GM21360 (cell line): Measurements from ENCODE around the gene ZSCAN23.
"Not testable (repeated sequence)": the region's sequence is repeated elsewhere in the genome, so short reads cannot be mapped to it uniquely, and the experiment has no call there.

Experiments
- ATAC-seq: cut with Tn5 transposase; IDR thresholded peaks from one replicate; pipeline ENCODE4 v1.9.1; 2021; ENCODE audit warnings: mild to moderate bottlenecking, moderate library complexity; ENCODE audit not compliant: unreplicated experiment

ZSCAN23 gene

DNA sequence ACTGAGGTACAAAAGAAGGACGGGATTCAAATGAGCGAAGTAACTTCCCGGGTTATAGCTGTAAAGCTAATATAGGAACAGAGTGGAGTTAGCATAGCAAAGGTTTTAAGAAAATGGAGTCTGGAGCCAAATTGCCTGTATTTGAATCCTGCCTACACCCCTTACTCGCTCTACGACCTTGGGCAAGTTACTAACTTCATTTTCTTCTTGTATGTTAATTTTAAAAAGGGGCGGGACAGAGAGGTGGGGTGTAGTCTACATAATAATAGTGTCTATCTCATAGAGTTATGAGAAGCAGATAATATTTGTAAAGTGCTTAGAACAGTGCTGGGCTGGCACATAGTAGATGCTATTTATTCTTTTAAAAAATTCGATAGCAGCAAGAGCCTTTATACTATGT is 705 bp downstream of the ZSCAN23 start:
- ATAC-seq: no peak

DNA sequence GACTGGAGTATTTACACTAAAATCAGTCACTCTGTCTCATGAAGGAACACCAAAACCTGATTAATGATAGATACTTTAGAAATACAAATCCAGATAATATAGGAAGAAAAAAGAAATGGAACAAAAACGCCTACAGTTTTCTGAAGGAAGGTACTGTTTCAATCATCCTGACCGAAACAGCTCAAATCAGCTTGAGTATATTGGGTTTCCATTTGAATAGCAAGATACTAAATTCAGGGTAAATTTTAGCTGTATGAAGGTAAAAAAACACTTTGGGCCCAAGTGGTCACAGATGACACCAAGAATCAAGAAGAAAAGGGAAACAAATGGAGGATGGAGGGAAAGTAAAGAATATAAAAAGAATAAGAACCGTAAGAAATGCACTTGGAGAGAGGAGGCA is 6.9 kb downstream of the ZSCAN23 start:
- ATAC-seq: no peak

DNA sequence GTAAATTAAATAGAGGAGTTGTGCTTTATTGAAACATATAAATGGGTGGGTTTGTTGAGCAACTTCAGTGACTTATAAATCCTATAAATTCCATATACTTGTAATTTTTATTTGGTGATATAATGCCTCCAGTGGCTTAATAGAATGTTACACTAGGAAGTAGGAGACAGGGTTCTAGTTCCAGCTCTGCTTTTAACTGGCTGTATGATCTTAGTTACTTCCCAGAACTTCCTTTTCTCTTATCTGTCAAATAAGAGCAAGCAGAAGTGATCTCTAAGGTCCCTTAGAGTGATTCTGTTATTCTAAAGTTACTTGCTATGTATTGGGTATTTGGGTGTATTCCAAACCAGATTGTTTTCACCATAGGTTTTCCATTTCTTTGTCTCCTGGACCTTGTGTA is 10.2 kb downstream of the ZSCAN23 start:
- ATAC-seq: no peak

DNA sequence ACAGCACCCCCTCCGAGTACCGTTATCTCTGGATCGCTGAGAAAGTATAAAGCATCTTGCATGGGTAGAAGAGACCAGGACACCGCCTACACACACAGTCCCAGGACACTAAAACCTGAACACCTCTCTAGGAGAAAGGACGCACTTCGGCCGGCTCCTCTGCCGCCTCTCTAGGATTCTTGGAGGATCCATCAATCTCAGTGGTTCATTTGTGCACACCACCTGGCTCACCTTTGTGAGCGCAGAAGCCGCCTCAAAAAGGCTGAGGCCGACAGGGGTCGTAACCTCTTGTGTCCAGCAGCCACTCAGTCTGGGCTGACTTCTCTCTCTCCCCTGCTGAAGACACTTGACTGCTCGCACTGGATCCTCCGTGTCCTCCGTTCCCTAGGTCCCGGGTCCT is 13.5 kb downstream of the ZSCAN23 start:
- ATAC-seq: no peak

DNA sequence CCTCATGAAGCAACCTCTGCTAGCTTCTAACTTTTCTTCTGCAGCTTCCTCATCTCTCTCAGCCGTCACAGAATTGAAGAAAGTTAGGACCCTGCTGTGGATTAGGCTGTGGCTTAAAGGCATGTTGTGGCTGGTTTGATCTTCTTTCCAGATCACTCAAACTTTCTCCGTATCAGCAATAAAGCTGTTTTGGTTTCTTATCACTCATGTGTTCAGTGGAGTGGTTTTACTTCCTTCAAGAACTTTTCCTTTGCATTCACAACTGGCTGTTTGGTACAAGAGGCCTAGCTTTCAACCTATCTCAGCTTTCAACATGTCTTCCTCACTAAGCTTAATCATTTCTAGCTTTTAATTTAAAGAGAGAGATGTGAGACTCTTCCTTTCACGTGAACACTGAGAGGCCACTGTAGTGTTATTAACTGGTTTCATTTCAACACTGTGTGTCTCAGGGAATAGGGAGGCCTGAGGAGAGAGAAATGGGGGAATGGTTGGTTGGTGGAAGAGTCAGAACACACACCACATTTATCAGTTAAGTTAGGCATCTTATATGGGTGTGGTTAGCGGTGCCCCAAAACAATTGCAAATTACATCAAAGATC is 17.2 kb downstream of the ZSCAN23 start:
- ATAC-seq: no peak

DNA sequence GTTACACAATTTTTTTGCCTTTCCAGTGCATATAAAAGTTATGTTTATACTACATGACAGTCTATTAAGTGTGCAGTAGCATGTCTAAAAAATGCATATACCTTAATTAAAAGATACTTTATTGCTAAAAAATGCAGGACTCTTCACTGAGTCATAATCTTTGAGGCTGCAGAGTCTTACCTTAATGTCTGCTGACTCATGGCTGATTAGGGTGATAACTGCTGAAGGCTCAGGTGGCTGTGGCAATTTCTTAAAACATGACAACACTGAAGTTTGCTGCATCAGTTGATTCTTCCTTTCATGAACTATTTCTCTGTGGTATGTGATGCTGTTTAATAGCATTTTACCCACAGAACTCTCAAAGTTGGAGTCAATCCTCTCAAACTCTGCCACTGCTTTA is 19.1 kb downstream of the ZSCAN23 start:
- no peak for ATAC-seq

DNA sequence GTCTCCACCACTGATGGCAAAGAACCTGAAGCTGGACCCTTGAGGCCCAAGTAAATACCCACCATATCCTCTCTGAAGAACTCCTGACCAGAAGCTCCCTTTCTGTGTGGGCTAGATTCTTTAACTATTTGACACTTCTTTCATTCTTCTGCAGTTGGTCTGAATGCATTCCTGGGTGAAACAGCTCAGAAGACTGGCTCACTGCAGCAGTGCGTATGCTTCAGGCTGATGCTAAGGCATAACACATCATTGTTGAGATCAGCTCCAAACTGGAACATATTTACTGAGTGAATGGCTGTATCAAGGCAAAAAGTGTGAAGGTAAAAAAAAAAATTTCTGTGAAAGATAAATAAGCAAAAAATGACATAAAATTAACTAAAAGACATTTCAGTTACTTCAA is 19.7 kb downstream of the ZSCAN23 start:
- ATAC-seq: no peak

DNA sequence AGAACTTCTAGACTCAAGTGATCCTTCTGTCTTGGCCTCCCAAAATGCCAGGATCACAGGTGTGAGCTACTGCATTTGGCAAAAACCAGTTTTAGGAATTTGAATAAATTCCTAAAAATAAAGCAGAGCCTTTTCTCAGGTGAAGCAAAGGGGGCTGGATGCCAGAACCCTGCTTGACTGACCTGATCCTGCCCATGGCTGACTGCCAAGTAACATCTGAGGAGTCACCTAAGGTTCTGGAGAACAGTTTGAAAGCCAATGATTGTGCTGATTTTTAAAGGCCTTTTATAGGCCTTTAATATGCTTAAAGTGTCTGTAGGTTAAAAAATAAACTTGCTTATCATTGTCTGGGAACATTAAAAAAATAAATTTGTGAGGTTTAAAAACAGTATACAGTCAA is 29.6 kb downstream of the ZSCAN23 start:
- ATAC-seq: no peak

DNA sequence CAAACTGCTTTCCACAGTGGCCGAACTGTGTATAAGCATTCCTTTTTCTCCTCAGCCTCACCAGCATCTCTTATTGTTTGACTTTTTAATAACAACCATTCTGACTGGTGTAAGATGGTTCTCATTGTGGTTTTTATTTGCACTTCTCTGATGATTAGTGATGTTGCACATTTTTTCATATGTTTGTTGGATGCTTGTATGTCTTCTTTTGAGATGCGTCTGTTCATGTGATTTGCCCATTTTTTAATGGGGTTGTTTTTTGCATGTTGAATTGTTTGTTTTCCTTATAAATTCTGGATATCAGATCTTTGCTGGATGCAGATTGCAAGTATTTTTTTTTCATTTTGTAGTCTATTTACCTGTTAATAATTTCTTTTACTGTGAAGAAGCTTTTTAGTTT is 32.5 kb downstream of the ZSCAN23 start:
- ATAC-seq: no peak

DNA sequence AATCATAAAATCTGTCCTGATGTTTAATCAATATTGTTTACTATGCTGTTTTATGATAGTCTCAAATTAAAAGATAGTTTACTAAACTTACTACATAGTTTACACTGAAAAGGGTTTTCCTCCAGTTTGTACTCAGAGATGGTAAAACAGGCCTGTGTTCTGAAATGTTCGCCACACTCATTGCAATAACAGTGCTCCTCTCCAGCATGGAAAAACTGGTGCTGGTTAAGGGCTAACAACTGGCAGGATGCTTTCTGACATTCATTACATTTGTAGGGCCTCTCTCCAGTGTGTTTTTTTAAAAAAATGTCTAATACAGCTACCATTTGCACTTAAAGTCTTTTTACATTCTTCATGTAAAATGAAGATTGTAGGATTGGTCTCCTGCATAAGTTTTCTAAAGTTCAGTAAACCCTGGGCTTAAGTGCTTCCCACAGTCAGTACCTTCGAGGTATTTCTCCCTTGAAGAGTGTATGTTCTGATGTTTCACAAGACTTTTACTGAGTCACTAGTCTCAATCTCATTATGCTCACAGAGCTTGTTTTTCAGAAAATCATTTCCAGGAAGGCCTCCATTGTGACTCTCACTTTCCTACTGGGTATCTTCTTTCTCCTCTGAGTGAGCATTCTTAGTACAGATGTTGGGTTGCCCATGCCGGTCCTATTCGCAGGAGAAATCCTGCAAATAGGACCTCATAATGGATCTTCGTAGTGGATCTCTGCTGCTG is 35.1 kb downstream of the ZSCAN23 start:
- no peak for ATAC-seq

DNA sequence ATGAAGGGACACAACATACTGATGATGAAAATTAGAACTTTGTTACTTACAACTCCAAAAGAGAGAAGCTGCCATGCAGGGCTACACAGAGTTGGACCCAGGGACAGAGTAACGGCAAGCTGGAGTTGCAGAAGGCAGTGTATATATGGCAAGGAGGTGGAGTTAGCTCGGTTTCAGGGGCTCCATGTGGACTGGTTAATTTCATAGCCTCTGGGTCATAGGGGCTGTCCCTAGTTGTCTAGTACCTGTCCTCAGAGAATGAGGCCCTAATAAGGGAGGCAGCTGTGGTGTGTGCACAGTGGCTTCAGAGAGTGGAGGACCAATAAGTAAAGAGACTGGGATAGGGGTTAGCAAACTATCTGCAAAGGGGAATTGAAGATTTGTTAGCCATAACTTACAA is 35.9 kb downstream of the ZSCAN23 start:
- ATAC-seq: no peak

DNA sequence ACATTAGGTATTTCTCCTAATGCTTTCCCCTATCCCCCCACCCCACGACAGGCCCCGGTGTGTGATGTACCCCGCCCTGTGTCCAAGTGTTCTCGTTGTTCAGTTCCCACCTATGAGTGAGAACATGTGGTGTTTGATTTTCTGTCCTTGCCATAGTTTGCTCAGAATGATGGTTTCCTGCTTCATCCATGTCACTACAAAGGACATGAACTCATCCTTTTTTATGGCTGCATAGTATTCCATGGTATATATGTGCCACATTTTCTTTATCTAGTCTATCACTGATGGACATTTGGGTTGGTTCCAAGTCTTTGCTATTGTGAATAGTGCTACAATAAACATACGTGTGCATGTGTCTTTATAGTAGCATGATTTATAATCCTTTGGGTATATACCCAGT is 39.4 kb downstream of the ZSCAN23 start:
- not testable (repeated sequence) for ATAC-seq

DNA sequence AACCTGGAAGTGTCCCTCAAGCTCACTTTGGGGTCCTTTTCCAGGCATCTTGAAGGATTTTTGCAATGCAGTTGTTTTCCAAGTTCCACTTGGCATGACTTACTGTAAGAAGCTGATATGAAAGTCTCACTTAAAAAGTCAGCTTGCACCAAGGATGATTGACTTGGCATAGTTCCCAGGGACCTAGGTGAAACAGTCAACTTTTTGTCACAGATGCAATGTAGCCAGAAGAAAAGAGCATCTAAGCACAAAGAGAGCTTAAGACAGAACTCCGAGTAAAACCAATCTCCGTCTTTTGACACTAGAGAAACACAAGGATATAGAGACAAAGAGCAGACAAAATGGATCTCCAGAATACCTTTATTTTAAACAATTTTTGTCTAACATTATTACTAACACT is 41.1 kb downstream of the ZSCAN23 start:
- ATAC-seq: no peak

DNA sequence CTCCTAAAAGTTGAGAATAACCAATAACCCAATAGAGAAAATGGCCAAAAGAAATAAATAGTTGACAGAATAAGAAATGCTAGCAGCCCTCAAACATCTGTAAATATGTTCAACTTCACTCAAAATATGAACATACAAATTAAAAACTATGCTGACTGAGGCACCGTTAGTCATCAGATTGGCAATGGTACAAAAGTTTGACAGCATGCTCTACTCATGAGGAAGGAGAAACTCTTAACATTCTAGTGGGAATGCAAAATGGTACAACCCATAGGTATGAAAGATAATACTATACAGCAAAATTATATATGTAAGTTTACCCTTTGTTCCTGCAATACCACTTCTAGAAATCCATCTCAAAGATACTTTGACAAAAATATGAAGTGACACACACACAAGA is 42.1 kb downstream of the ZSCAN23 start:
- no peak for ATAC-seq

DNA sequence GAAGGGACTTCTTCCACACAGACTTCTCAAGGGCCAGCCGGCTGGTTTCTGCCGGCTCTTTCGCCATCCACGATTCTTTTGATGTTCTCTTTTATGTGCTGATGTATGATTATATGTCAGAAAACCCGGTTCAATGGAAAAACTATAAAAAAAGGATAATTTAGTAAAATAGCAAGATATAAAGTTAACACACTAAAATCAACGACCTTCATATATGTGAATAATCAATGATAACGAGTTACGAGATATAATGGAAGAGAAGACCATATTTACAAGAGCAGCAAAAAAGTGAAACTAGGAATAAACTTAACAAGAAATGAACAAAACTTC is 43.2 kb downstream of the ZSCAN23 start:
- ATAC-seq: no peak

DNA sequence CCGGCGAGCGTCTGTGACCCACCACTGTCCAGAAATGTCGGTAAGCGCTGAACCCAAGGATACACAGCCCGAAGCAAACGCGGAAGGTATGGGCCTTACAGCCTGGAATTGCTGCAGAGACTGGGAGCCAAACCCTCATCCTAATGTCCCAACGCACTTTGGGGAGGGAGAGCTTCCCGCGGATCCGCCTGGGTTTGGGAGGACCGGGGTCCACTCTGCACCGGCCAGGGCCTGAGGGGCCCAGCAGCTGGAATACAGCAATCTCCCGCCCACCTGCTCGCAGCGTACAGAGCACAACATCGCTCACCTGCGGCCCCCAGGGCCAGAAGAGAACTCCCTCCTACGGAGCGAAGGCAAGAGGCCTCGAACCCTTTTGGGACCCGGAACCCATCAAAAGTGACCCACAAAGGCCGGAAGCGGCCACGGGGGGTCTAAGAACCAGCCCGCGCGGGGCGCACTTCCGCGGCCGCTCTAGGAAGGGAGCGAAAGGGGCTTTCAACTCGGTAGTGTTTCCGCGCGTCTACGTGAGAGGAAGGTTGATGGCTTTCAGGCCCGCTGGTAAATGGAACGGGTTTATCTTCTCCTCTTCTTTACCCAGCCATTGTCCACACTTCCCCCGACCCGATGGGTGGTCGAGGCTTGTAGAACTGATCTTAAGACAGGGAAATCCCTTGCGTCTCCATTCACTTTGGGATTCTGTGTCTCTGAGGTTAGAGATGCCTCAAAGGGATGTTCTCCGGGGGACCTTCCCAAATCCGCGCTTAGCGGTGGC is 43.8 kb downstream of the ZSCAN23 start, which contains the start of gene ZSCAN12:
Gene ZSCAN12, minus strand, starts transcription at position 398 of the 772 bp plus-strand sequence. CDS start 1,342 bp downstream, outside the sequence.
- ATAC-seq: peak; percentile 76

DNA sequence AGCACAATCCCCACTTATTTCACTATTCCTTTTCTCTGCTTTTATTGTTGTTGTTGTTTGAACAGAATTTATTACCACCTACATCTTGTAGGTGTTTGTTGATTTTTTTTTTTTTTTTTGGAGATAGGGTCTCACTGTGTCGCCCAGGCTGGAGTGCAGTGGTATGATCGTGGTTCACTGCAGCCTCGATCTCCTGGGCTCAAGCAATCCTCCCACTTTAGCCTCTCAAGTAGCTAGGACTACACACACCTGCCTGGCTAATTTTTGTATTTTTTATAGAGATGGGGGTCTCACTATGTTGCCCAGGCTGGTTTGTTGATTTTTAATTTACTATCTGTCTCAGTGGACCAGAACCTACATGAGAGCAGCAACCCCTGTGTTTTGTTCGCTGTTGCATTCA is 47.4 kb downstream of the ZSCAN23 start:
- ATAC-seq: no peak

DNA sequence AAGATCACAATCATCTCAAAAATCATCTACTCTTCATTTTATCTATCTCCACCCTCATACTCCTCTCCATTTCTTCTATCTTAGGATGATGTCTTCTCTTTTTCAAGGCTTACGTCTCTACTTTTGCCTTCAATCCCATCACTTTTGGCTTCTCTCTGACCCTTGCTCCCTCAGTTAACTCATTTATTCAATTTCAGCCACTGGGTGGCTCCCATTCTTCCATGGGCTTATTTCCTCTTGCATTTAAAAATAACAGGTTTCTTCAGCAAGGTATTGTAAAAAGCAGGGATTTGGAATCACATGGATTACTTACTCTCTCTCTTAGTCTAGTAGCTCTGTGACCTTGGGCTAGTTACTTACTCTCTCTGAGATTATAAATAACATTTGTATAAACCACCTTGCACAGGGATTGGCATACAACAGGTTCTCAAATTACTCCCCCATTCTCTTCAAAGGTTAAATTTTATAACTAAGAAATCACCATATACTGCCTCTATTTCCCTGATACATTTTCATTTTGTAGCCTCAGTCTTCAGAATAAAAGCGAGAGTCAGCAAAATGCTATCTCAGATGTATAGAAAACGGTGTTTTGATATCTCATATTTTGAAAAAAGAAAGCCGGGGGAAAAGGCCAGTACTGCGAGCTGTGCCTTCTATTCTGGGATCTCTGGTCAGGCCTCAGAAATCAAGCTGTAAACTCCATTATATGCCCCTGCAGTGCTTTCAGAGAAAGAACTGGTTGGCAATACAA is 49.2 kb downstream of the ZSCAN23 start:
- no peak for ATAC-seq

DNA sequence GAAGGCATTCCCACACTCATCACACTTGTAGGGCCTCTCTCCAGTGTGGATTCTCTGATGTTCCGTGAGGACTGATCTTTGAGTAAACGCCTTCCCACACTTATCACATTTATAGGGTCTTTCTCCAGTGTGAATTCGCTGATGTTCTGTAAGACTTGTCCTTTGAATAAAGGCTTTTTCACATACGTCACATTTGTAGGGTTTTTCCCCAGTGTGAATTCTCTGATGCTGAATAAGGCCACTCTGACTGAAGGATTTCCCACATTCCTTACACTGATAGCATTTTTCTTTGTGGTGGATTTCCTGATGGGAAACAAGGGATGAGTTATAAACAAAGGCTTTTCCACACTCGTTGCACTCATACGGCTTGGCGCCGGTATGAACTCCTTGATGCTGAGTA is 52.6 kb downstream of the ZSCAN23 start:
- ATAC-seq: no peak

DNA sequence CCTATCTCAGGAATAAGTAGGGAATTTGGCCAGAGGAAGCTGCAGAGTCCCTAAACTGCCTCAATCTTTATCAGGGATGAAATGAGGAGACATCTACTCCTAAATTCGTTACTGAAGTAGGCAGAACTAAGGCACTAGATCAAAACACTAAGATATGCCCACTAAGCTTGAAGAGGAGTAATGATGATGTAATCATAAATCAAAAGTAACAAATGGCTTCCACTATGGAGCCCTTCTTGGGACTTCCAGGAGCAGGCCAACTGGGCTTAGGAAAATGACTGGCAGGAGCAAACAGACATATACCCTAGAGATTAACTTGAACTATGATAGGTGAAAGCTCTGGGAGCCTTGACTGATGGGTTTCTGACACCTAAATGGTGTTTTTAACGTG is 59.2 kb downstream of the ZSCAN23 start:
- ATAC-seq: no peak
